Heart right ventricle (tissue), 16 donors: Measurements from ENCODE around the gene MATCAP1. TPM values are rescaled to one million over a fixed set of nuclear protein-coding genes. Genes with fewer than 3 reads are reported as not detected.

Source experiments
- ATAC-seq, 8 donors: fragments of 200-7000 bp; cut with Tn5 transposase; one replicate each; pipeline ENCODE4 v1.9.1; 2020; ENCODE audit warnings: mild to moderate bottlenecking in 8 of 8, moderate library complexity in 8 of 8, moderate number of reproducible peaks in 1 of 8
- DNase-seq, 2 donors: peaks; one replicate each; pipeline ENCODE4 v3.0.0-alpha.2; 2020
- H3K27ac ChIP-seq, 10 donors: fragments of 200-600 bp; sonication (generic) in 2 of 10; one replicate each; pipeline versions ENCODE4 v1.5.0 to v1.8.0; 2020 to 2022; ENCODE audit warnings: mild to moderate bottlenecking in 3 of 10
- H3K27me3 ChIP-seq, 7 donors: fragments of 200-600 bp; one replicate each; pipeline ENCODE4 v1.8.0; 2021 to 2022; ENCODE audit warnings: mild to moderate bottlenecking in 2 of 7
- H3K36me3 ChIP-seq, 9 donors: fragments of 200-600 bp; sonication (generic) in 1 of 9; one replicate each; pipeline versions ENCODE4 v1.5.0 to v1.8.0; 2020 to 2022; ENCODE audit warnings: mild to moderate bottlenecking in 2 of 9
- H3K4me1 ChIP-seq, 9 donors: fragments of 200-600 bp; sonication (generic) in 1 of 9; one replicate each; pipeline versions ENCODE4 v1.5.0 to v1.8.0; 2020 to 2022; ENCODE audit warnings: mild to moderate bottlenecking in 4 of 9
- H3K4me3 ChIP-seq, 10 donors: fragments of 200-600 bp; sonication (generic) in 2 of 10; one replicate each; pipeline versions ENCODE4 v1.5.0 to v1.8.0; 2020 to 2022; ENCODE audit warnings: mild to moderate bottlenecking in 7 of 10, moderate library complexity in 2 of 10
- H3K9me3 ChIP-seq, 11 donors: fragments of 200-600 bp in 10 of 11; sonication (generic) in 2 of 11; one replicate each; pipeline versions ENCODE4 v1.5.0 to v1.8.0; 2013 to 2022; ENCODE audit warnings: mild to moderate bottlenecking in 2 of 11, control low read depth in 1 of 11, moderate library complexity in 1 of 11
- CTCF ChIP-seq, 9 donors: fragments of 200-600 bp; sonication (generic) in 2 of 9; IDR thresholded peaks; one replicate each; pipeline versions ENCODE4 v1.5.0 to v1.8.0; 2021 to 2022; ENCODE audit warnings: antibody characterized with exemption in 9 of 9, mild to moderate bottlenecking in 5 of 9, moderate library complexity in 1 of 9
- WGBS, 2 donors: extraction: QIAGEN DNeasy Blood & Tissue Kit; methylation state at CpG; one replicate each; pipeline ENCODE4 v1.1.7; 2013; ENCODE audit warnings: inconsistent platforms in 1 of 2; 5-methylcytosine and 5-hydroxymethylcytosine counted together
- intact Hi-C, 10 donors: fragments of 100-400 bp; cut with DNase I; formaldehyde crosslinking; loops; one replicate each; pipeline versions ENCODE4 v1.11.1 to v1.14.2; 2022
- polyA plus RNA-seq, 2 donors: library from polyadenylated mRNA; stranded (reverse); fragments of 200-250 nt; gene quantifications; one replicate each; pipeline ENCODE4 v1.2.3, GENCODE V29; 2013
- total RNA-seq, 10 donors: library from RNA; stranded (reverse); fragmentation: NEBNext Ultra II Directional in 3 of 10; extraction: Animal tissue kit (Norgen Biotek cat#: 25700) in 3 of 10; gene quantifications; one replicate each; pipeline versions ENCODE4 v1.2.1 to v1.2.4, GENCODE V29; 2021 to 2023
- donor health status: Arrhythmogenic right ventricular cardiomyopathy.
- donor health status: ischemic (EF 13 %, LVEDD 7.1; RV severe dilation, severe dysfunction).
- donor health status: healthy with polysubstance abuse.
- donor health status: DM: no; HTN: yes; CAD: no.
- donor health status: DM: no; HTN: no; CAD: no.
- donor health status: ischemic (EF 25% LVEDD 6.9; RV normal size, moderate dysfunction).
- donor health status: ischemic (EF 25% LVEDD 5.7; RV mildly dilated, moderate dysfunction).
- donor health status: healthy.
- donor health status: DM: yes; HTN: yes; CAD: no.
- donor health status: Ischemic cardiomyopathy.
- donor health status: ischemic (EF 35%, LVEDD 5.7; RV mildly dilated, moderate dysfunction).
- donor health status: nonischemic (EF 11% LVEDD 7.7; RV severe dilation, severe dysfunction).
- donor health status: DM: yes; HTN: yes; CAD: no.
- donor health status: PGD.
- donor health status: ischemic (EF 29% LVEDD 5.4; RV normal size, mild dysfunction).
- donor health status: nonischemic (EF 23%, LVEDD 6.1; RV moderate dilation, normal function).

The MATCAP1 gene
- total and polyA plus RNA-seq, 12 donors, result 8.0 to 30.9 (median 13.1) TPM

DNA sequence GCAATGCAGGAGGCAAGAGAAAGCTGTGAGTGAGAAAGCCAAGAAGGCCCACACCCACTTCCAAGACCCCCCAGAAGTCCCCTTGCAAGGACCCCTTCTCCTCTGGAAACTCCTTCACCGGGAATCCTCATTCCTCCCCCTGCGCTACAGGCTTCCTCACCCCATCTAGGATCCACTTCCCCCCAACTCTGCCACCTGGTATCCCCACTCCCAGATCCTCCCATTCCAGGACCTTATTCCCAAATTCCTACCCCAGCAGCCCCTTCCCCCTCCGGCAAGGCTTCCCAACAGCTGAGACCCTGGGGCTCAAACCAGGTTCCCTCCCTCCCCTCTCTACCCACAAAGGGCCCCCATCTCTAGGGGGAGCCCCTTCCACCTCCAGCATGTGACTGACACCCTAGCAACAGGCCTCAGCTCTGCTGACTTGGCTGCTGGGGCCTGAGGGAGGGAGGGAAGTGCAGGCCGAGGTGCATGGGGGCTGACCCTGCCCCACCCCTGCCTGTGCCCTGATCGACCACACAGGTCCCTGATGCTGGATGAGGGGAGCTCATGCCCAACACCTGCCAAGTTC, 17.1 kb downstream of the MATCAP1 start:
- no peak overlapping the region for H3K4me3 ChIP-seq
- WGBS, 2 donors, result 81 to 87% methylated on average over 5 of the region's 5 CpGs
- no peak for TF ChIP-seq CTCF (IDR thresholded peaks at IDR 0.05)
- H3K27ac ChIP-seq, result no peak overlapping the region
- ATAC-seq (no peak), DNase-seq (no peak)
- intact Hi-C loops, result no loop called here
- peaks cover 0 to 91% (median 24%) of the 10 kb centered on the region in 7 donors for H3K27me3 ChIP-seq
- H3K9me3 ChIP-seq, result no peaks in the 10 kb centered on the region
- no peaks in the 10 kb centered on the region for H3K36me3 ChIP-seq
- peaks cover 31 to 72% (median 55%) of the 10 kb centered on the region in 9 donors for H3K4me1 ChIP-seq

GRCh38 chr16:67166110-67166547, 17.6 kb downstream of the MATCAP1 start:
- peaks cover 0 to 97% (median 24%) of the 10 kb centered on the region in 7 donors for H3K27me3 ChIP-seq
- H3K27ac ChIP-seq, result no peak overlapping the region
- no peak for DNase-seq
- H3K36me3 ChIP-seq, result no peaks in the 10 kb centered on the region
- H3K4me3 ChIP-seq, result no peak overlapping the region
- TF ChIP-seq CTCF (IDR thresholded peaks at IDR 0.05), result no peak
- intact Hi-C loops, result no loop called here
- no peaks in the 10 kb centered on the region for H3K9me3 ChIP-seq
- ATAC-seq, result no peak
- peaks cover 37 to 72% (median 60%) of the 10 kb centered on the region in 9 donors for H3K4me1 ChIP-seq
- 46 to 47% methylated on average over 16 to 18 of the region's 18 CpGs for WGBS, 2 donors

DNA sequence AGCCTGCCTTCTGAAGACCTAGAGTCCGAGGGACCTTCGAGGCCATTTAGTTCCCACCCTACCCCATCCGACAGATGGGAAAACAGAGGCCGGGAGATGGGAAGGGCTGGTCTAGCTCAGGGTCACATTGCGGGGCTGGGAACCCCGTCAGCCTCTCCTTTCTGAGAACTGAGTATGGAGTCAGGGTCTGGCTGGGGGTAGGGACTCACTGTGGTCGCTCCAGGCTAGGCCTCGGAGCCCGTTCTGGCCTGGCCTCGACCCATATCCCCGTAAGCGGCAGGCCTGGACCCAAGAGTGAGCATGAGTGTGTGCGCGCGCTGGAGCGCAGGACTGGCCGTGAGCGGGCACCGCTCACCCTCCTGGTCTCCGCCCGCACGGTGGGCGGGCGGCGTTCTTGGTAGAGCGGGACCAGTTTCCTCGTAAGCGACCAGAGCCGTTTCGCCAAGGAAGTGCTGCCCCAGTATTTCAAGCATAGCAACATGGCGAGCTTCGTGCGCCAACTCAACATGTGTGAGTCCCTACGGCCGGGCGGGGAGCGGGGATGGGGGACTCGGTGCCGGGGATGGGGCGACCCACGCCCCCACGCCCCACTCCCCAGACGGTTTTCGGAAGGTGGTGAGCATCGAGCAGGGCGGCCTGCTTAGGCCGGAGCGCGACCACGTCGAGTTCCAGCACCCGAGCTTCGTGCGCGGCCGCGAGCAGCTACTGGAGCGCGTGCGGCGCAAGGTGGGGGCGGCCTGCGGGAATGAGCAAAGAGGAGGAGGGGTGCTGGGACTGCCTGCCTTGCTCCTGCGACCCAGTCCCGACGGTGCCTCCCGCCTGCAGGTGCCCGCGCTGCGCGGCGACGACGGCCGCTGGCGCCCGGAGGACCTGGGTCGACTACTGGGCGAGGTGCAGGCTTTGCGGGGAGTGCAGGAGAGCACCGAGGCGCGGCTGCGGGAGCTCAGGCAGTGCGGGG, 18.4 kb downstream of the MATCAP1 start:
- WGBS, 2 donors, result 22% methylated on average over 62 to 85 of the region's 85 CpGs
- no peak for ATAC-seq
- Histone ChIP-seq H3K27me3 (peaks cover 0 to 92% (median 24%) of the 10 kb centered on the region in 7 donors), H3K27ac (peak overlapping the region in 9 of 10 donors; percentile 49 to 85 (median 76)), H3K9me3 (no peaks in the 10 kb centered on the region), H3K4me1 (peaks cover 37 to 69% (median 63%) of the 10 kb centered on the region in 9 donors), H3K4me3 (peak overlapping the region; percentile 41 to 55 (median 48)), H3K36me3 (no peaks in the 10 kb centered on the region)
- intact Hi-C loops, result no loop called here
- no peak for DNase-seq
- TF ChIP-seq CTCF (IDR thresholded peaks at IDR 0.05), result no peak

GRCh38 chr16:67164599-67165061, 19.1 kb downstream of the MATCAP1 start, which contains the start of gene HSF4:
HSF4 (plus strand) TSS chr16:67164745; CDS start chr16:67164812, 67 bp downstream.
- Histone ChIP-seq H3K4me3 (peak within 1 kb of the TSS; percentile 41 to 55 (median 48)), H3K27me3 (peaks cover 0 to 85% (median 24%) of the 10 kb centered on the region in 7 donors), H3K9me3 (no peaks in the 10 kb centered on the region), H3K4me1 (peaks cover 33 to 67% (median 57%) of the 10 kb centered on the region in 9 donors), H3K36me3 (no peaks in the 10 kb centered on the region), H3K27ac (peak within 1 kb of the TSS; percentile 68 to 87 (median 80))
- DNase-seq (peak in 1 of 2 donors; percentile 78), ATAC-seq (peak; percentile 32 to 48 (median 42))
- no peak for TF ChIP-seq CTCF (IDR thresholded peaks at IDR 0.05)
- WGBS, 2 donors, result 1 to 2% methylated on average over 36 to 41 of the region's 41 CpGs
- intact Hi-C loops, result no loop called here
